ENCODE data around the gene FMO3.

The FMO3 gene

GRCh38 chr1:171090604-171091003 lies at the start of gene FMO3:
TSS of gene FMO3 (plus strand) at chr1:171090905. CDS start at chr1:171092659, 1,754 bp downstream.
- no peak for DNase-seq
- ATAC-seq: no peak

GRCh38 chr1:171048014-171048413 lies 42.7 kb upstream of the FMO3 start:
- ATAC-seq: no peak
- no peak for DNase-seq

- ATAC-seq: no peak
- no peak for DNase-seq
Observed at GRCh38 chr1:171052977-171053376, 37.7 kb upstream of the FMO3 start.

- ATAC-seq (no peak), DNase-seq (no peak)
Observed at GRCh38 chr1:171055966-171056643, 34.6 kb upstream of the FMO3 start.

- DNase-seq (no peak), ATAC-seq (no peak)
Observed at GRCh38 chr1:171061425-171062143, 29.1 kb upstream of the FMO3 start.

- ATAC-seq (no peak), DNase-seq (no peak)
Observed at GRCh38 chr1:171062902-171063301, 27.8 kb upstream of the FMO3 start.

GRCh38 chr1:171075041-171075440 lies 15.7 kb upstream of the FMO3 start:
- DNase-seq (no peak), ATAC-seq (no peak)

- ATAC-seq (no peak), DNase-seq (no peak)
Observed at GRCh38 chr1:171081314-171081753, 9.4 kb upstream of the FMO3 start.

GRCh38 chr1:171081763-171082201 lies 8.9 kb upstream of the FMO3 start:
- ATAC-seq (no peak), DNase-seq (no peak)

- DNase-seq (no peak), ATAC-seq (no peak)
Observed at GRCh38 chr1:171082606-171083005, 8.1 kb upstream of the FMO3 start.

GRCh38 chr1:171083222-171083621 lies 7.5 kb upstream of the FMO3 start:
- no peak for ATAC-seq
- DNase-seq: no peak

- no peak for ATAC-seq
- DNase-seq: no peak
Observed at GRCh38 chr1:171084091-171084490, 6.6 kb upstream of the FMO3 start.

- DNase-seq (no peak), ATAC-seq (no peak)
Observed at GRCh38 chr1:171084870-171085269, 5.8 kb upstream of the FMO3 start.

GRCh38 chr1:171087896-171088295 lies 2.8 kb upstream of the FMO3 start:
- no peak for ATAC-seq
- no peak for DNase-seq

GRCh38 chr1:171103862-171104261 lies 13.2 kb downstream of the FMO3 start:
- DNase-seq (no peak), ATAC-seq (no peak)

GRCh38 chr1:171107262-171107940 lies 16.7 kb downstream of the FMO3 start:
- ATAC-seq (no peak), DNase-seq (no peak)

GRCh38 chr1:171107969-171108368 lies 17.3 kb downstream of the FMO3 start:
- DNase-seq (no peak), ATAC-seq (no peak)

- DNase-seq (no peak), ATAC-seq (no peak)
Observed at GRCh38 chr1:171109966-171110365, 19.3 kb downstream of the FMO3 start.

GRCh38 chr1:171110621-171111326 lies 20.1 kb downstream of the FMO3 start:
- DNase-seq: no peak
- no peak for ATAC-seq

GRCh38 chr1:171112119-171112518 lies 21.4 kb downstream of the FMO3 start:
- DNase-seq (no peak), ATAC-seq (no peak)

- no peak for DNase-seq
- ATAC-seq: no peak
Observed at GRCh38 chr1:171113382-171113781, 22.7 kb downstream of the FMO3 start.

GRCh38 chr1:171115280-171115897 lies 24.7 kb downstream of the FMO3 start:
- ATAC-seq (no peak), DNase-seq (no peak)

Data from stimulated activated naive CD8-positive, alpha-beta T cell treated with anti-CD3 and anti-CD28 coated beads, Interleukin-15, Interleukin-2, amounts not matched to agents 100 U/mL and 50 U/mL, for 24 hours (primary cell).